Measurements from ENCODE around the gene TUSC2. TPM values are rescaled to one million over a fixed set of nuclear protein-coding genes. Genes with fewer than 3 reads are reported as not detected.
A peak's percentile ranks its signal among the peaks of the same experiment; 100 is the strongest.

Gene TUSC2, protein sequence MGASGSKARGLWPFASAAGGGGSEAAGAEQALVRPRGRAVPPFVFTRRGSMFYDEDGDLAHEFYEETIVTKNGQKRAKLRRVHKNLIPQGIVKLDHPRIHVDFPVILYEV
- total RNA-seq = 10 to 100 TPM; 12.9 to 31.6 TPM

DNA sequence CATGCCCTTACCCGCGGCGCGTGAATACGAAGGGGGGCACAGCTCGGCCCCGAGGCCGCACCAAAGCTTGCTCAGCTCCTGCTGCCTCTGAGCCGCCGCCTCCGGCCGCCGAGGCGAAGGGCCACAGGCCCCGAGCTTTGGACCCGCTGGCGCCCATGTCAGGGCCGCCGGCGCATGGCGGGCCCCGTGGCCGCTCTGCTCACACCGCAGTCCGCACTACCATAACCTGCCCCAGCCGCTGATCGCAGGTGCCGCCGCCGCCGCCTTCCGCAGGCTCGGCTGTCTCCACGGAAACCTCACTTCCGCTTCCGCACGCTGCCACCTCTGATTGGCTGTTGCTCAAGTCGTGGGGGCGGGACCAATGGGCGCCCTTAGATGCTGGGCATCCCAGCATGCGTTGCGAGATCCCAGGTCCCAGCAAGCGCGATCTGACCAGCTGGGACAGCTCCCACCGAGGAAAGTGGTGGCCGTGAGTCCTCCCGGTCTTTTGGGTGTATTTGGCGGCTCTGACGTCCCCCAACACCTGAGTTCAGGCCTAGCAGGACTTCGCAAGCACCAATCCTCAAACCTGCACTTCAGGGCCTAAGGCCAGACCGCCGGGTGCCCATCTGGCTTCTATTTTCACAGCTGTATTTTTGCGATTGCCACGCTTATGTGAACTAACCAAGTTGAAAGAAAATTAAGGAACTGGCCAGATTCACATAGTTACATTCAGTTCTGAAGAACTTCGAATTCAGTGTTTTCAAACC lies at the start of gene TUSC2:
Gene TUSC2 (minus strand): TSS at position 281 of the 749 bp plus-strand sequence. CDS start 124 bp downstream, at position 157.
- WGBS, 2 donors = 1 to 4% methylated on average over 5 to 54 of the region's 55 CpGs
- Histone ChIP-seq H3K27ac (peak within 1 kb of the TSS; percentile 50 to 94 (median 76)), H3K4me3 (peak within 1 kb of the TSS; percentile 90 to 91), H3K4me1 (peaks cover 42% of the 10 kb centered on the region), H3K36me3 (replicated peaks in 1 of 2; ENCODE audit: insufficient read depth in 1 of 2, low read depth in 2 of 2) (peaks cover 7 to 23% of the 10 kb centered on the region in 2 donors), H3K9me3 (no peaks in the 10 kb centered on the region), H3K27me3 (no peaks in the 10 kb centered on the region)
- DNase-seq (peak; percentile 99), ATAC-seq (peak; percentile 97)
- TF ChIP-seq POLR2A (IDR thresholded peaks at IDR 0.05) = peak; percentile 72 to 87 (median 86)
- TF ChIP-seq CTCF (IDR thresholded peaks at IDR 0.05) = peak in 1 of 7 experiments; percentile 8
- intact Hi-C loops (cut with DNase I) = no loop called here

DNA sequence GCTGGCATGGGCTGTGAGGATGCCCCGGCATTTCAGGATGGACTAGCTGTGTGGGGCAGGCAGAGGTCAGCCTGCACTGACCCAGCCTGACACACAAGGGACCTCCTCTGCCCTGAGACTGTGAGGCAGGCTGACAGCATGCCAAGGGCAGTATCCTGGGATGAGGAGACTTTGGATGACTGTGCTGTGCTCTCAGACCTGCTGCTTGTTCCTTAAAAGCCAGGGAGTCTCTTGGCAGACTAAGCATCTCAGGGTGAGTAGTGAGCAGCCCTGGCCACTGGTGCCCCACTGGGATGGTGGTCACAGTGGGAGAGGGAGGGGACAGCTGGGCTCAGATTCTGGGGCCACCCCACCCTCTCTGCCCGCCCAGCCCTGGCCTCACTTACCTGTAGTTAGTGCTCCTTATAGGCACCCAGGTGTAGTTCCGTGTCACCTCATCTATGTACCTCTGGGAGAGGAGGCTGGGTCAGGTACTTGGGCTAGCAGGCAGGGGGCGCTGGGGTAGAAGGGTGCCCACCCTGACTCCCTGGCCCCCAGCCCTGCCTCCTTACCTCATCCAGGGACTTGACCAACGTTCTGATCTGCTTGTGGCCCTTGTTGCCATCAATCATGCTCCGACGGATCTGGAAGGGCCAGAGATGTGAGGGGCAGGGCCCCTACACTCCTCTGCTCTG lies 47.4 kb upstream of the TUSC2 start:
- H3K27ac ChIP-seq = no peak overlapping the region
- no peaks in the 10 kb centered on the region for H3K4me1 ChIP-seq
- H3K9me3 ChIP-seq = no peaks in the 10 kb centered on the region
- no peaks in the 10 kb centered on the region for H3K27me3 ChIP-seq
- H3K4me3 ChIP-seq = no peak overlapping the region
- intact Hi-C loops (cut with DNase I) = no loop called here
- H3K36me3 ChIP-seq (replicated peaks in 1 of 2; ENCODE audit: insufficient read depth in 1 of 2, low read depth in 2 of 2) = no peaks in the 10 kb centered on the region
- TF ChIP-seq POLR2A (IDR thresholded peaks at IDR 0.05) = no peak
- TF ChIP-seq CTCF (IDR thresholded peaks at IDR 0.05) = no peak
- WGBS, 2 donors = 64 to 68% methylated on average over 4 to 7 of the region's 7 CpGs
- DNase-seq (no peak), ATAC-seq (no peak)

DNA sequence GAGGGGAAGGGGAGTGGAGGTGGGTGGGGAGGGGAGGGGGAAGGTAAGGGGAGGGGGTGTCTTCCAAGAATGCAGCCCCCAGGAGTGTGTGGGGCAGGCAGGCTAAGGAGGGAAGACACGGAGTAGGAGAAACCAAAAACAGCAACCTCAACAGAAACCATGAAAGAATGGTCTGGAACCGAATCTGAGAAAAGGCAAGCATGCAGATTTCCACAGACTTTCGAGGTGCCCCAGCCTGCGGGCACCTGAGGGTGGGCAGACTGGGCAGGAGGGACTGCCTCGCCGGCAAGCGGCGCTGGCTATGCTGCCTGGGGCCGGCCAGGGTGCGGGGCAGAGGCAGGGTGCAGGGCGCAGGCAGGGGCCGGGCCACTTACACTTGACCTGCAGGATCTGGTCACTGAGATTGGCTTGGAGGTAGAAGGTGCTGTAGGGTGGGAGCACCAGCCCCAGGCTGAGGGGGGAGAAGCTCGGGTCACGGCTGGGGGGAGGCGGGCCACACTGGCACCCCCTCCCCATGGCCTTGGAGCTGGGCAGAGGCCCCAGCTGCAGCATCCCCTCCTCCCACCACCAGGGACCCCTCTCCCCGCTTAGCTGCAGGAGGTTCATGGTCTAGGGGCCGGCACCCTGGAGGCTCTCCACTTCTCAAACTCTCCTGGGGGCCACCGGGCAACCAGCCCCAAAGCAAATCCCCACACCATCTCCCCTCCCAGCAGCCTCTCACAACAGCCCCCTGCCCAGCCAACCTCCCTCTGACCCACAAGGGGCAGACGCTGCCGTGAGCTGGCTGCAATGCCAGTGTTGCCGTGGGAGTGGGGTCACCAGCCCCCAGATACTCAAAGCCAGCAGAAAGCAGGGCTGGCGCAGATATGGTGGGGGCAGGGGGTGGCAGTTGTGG lies 46.6 kb upstream of the TUSC2 start:
- H3K36me3 ChIP-seq (replicated peaks in 1 of 2; ENCODE audit: insufficient read depth in 1 of 2, low read depth in 2 of 2) = no peaks in the 10 kb centered on the region
- DNase-seq (no peak), ATAC-seq (no peak)
- TF ChIP-seq POLR2A (IDR thresholded peaks at IDR 0.05) = no peak
- no peak for TF ChIP-seq CTCF (IDR thresholded peaks at IDR 0.05)
- no peaks in the 10 kb centered on the region for H3K4me1 ChIP-seq
- intact Hi-C loops (cut with DNase I) = no loop called here
- 73 to 78% methylated on average over 15 to 22 of the region's 22 CpGs for WGBS, 2 donors
- no peaks in the 10 kb centered on the region for H3K27me3 ChIP-seq
- H3K4me3 ChIP-seq = no peak overlapping the region
- no peaks in the 10 kb centered on the region for H3K9me3 ChIP-seq
- no peak overlapping the region for H3K27ac ChIP-seq

- H3K4me3 ChIP-seq = no peak overlapping the region
- ATAC-seq (no peak), DNase-seq (no peak)
- H3K9me3 ChIP-seq = no peaks in the 10 kb centered on the region
- no peaks in the 10 kb centered on the region for H3K4me1 ChIP-seq
- intact Hi-C loops (cut with DNase I) = no loop called here
- no peak overlapping the region for H3K27ac ChIP-seq
- no peaks in the 10 kb centered on the region for H3K27me3 ChIP-seq
- TF ChIP-seq CTCF (IDR thresholded peaks at IDR 0.05) (no peak), POLR2A (IDR thresholded peaks at IDR 0.05) (no peak)
- 45 to 48% methylated on average over 11 to 12 of the region's 12 CpGs for WGBS, 2 donors
- H3K36me3 ChIP-seq (replicated peaks in 1 of 2; ENCODE audit: insufficient read depth in 1 of 2, low read depth in 2 of 2) = no peaks in the 10 kb centered on the region
Observed at GRCh38 chr3:50373146-50374051, 45.4 kb upstream of the TUSC2 start.
